IMR-90 (cell line): ENCODE measurements around the gene HRAS.

ENCODE experiments used
- BHLHE40 ChIP-seq: fragments of 150-350 bp; IDR thresholded peaks from 2 replicates; pipeline ENCODE4 v1.6.1; 2016; ENCODE audit warnings: mild to moderate bottlenecking, low read depth, low read length
- CEBPB ChIP-seq: IDR thresholded peaks from 2 replicates; pipeline ENCODE4 v1.6.1; 2012; ENCODE audit warnings: low read depth, low read length, improper control_type of control experiment
- CHD1 ChIP-seq: IDR thresholded peaks from 2 replicates; pipeline ENCODE4 v1.6.1; 2012; ENCODE audit warnings: low read depth, low read length, improper control_type of control experiment
- CTCF ChIP-seq: conservative IDR thresholded peaks from 2 replicates; pipeline ENCODE4 v1.5.1; 2012; ENCODE audit warnings: mild to moderate bottlenecking, low read depth, low read length, improper control_type of control experiment
- POLR2A ChIP-seq: IDR thresholded peaks from 2 replicates; pipeline ENCODE4 v1.6.1; 2012; ENCODE audit warnings: mild to moderate bottlenecking, low read depth, low read length
- RAD21 ChIP-seq: IDR thresholded peaks from 2 replicates; pipeline ENCODE4 v1.6.1; 2012; ENCODE audit warnings: low read length, improper control_type of control experiment
- RFX5 ChIP-seq: IDR thresholded peaks from 2 replicates; pipeline ENCODE4 v1.8.0; 2012; ENCODE audit warnings: low read depth, mild to moderate bottlenecking, low read length, moderate library complexity
- SMC3 ChIP-seq: fragments of 150-350 bp; IDR thresholded peaks from 2 replicates; pipeline ENCODE4 v1.6.1; 2016; ENCODE audit warnings: low read depth, mild to moderate bottlenecking, antibody characterized with exemption, low read length, moderate library complexity

- TF ChIP-seq POLR2A (no peak), RFX5 (no peak), CTCF (no peak), RAD21 (no peak), CEBPB (no peak), SMC3 (no peak), BHLHE40 (no peak), CHD1 (no peak)
These were observed 46.4 kb downstream of the HRAS start for GRCh38 chr11:488992-489391.
